Activated CD4-positive, CD25-positive, alpha-beta regulatory T cell treated with anti-CD3 and anti-CD28 coated beads, Interleukin-2, amount 50 U/mL, for 72 hours (primary cell): Measurements from ENCODE around the gene SLC40A1.

Experiments
- DNase-seq: peaks from one replicate; pipeline ENCODE4 v3.0.0; 2021

The SLC40A1 gene

DNA sequence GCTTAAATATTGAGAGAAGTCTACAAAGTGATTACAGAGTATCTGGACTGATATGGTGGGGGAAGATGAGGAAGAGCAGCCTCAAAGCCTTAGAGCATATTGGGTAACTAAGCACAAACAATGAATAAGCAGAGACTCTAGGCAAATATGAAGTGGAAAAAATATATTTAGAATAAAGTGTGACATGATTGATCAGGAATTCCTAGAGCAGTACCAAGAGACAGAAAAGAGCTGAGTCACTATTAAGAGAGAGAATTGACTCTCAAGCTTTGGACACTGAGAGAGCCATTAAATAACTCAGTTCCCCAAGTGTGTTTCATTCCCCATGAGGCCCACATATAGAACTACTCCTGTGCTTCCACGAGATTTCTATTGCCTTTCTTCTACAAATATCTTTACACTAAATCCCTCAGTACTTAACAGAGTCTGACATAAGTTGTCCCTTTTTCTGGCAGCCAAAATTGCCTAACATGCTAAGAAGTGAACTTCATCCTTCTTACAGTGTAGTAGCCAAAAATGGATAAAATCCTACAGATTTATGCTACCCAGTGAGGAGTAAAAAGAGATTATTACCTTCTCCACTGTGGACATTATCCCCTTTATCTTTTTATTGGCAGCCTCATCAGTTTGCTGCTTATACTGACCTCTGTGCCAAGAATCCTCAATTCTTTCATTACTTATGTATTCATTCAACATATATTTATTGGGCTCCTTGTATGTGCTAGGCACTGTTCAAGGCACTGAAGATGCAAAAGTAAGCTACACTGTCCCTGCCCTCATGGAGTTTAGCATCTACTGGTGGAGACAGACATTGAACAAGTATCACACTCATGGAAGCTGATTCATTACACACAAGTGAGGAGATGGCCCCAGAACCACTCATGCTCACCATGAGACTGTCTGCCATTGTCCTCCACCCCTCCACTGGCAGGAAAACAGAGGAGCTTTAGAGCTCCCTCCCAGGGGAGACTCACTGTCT is 45.4 kb downstream of the SLC40A1 start:
- no peak for DNase-seq

DNA sequence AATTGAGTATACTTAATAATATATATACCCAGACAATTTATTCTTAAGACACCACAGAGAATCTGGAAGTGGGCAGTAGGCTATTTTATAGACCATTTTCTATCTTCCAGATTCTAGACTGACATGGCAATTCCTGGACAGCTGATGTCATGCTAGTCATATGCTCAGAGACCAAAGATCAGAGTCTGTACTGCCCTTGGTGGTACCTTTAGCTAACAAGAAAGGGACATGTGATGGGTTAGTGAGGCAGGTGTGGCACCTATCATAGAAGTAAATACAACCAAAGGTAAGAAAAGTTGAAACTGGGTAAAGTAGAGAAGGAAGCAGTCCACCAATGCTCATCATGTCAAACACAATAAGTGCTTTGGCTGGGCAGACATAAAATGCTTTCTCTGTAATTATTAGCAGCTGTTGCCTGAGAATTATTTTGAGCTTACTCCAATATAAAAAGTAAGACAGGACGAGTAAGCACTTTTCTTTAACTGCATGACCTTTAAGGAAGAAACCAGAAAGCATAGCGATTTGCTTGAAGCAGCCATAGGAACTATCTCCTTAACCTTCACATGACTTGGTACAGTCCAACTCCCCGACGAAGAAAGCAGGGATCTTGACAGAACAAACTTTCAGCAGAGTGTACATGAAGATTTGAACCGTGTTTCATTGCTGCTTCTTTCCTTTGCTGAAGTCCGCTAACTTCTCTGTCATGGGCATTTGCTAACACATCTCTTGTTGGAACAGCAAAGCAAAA is 47.1 kb downstream of the SLC40A1 start:
- no peak for DNase-seq

DNA sequence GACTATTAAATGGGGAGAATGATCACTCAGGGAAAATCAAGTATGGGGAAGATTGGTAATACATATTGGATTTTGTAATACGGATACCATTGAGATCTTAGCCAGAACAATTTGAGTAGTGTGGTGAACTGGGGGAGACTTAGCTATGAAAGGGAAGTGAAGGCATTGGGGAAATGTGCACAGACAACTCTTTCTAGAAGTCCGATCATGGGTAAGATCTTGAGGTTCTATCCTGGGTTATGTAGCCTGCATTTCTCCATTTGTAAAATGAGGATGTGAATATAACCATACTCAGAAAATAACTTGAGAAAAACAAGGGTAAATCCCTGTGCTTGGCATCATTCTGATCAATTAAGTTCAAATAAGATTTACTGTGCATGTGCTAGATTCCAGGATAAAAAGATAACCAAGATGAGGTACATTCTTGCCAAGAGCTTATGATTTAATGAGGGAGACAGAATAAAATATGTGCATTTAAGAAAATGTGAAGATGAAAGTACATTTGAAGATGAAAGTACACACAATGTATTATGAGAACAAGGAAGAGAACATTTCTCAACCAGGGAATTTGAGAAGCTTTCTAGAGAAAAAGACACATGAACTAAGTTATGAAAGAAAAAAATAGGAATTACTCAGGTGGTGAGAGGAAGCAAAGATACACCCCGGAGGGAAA is 49.5 kb downstream of the SLC40A1 start:
- DNase-seq, result no peak

DNA sequence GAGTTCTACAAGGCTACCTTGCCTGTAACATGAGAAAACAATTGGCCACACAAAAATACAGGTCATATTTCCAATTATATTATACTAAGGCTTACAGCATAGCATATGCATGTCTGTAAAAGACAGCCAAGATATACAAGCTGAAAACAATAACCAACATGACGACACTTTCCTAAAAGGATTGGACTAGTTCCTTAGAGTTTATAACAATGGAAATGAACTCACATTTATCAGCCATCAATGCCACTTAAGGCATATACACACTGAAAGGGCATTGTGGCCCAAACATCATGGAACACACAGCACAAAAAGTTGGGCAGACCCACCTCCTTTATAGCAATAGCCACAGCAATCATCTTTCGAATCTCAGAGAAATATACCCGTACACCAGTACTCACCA is 52.0 kb downstream of the SLC40A1 start:
- no peak for DNase-seq

DNA sequence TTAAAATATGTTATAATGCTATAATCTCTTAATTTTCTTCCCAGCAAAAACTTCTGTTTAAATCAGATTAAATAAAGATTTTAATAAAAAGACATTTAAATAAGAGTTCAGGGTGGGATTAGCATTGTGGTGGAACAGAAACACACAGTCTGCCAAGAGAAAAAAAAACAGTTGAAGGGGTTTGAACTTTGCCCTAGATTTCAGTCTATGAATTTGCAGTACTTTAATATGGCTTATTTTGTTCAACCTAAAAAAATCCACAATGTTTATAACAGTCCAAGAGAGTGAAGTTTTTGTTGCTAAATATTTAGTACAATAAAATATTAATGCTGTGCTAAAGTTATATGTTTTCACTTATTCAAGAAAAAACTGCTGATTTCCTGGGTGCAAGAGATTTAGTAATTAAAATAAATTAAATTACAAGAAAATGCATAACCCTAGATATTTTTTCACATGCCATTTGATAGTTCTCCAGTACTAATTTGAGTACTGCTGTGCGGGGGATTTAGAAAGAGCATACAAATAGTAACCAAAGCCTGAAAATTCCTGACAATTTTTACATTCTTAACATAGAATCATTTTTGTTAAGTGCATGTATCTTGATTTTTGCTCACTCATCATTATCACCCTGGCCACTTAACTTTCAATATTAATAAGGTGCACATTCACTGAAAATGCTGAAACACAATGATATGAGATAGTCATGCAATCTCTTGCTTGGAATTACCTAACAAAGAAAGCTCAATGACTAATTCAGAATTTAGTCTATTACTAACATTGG is 52.6 kb downstream of the SLC40A1 start:
- DNase-seq, result no peak

DNA sequence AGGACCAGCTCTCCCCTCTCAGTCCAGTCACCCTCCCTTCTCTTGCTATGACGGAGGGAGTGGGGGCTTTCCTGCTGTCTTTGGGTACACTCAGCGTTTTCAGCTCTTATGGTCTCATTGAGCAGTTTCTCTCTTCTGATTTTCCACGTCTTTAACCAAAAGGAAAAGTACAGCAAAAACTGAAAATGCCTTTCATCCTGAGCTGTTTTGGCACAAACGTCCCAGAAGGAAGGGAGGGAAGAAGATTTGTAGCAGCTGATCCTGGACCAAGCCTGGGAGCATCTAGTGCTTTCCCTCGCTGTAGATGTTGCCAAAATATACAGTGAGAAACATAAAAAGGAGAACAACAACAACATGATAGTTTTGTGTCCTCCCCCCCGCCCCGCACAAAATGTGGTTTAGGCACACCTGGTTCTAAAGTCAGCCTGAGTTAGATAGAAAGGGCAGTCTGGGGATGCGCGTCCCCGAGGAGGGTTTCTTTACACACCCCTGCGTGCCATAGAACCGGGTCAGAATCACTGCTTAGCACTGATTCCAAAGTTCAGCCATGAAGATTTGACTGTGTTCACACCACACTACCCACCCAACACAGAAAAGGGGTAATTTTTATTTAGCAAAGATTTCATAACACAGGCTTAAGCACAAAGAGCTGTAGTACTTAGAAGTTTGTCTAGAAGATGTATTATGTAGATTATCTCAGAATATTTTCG is 53.4 kb downstream of the SLC40A1 start:
- DNase-seq, result no peak

DNA sequence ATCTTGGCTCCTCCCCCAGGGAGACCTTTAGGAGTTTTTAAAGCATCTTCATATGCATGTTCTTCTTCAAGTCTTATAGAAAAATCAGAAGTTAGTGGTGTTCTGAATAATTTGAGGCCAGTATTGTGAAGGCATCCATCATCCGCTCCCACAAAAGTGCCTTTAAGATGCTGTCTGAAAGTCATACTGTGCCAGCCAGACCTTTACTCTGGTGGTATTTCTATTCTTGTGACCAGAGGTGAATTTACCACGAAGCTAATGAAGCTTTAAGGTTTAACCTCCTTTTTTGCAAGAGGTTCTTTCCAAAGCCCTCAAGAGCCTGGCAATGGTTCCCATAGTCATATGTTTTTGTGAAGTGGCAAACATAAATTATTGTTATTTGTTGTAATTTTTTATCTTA is 54.3 kb downstream of the SLC40A1 start:
- DNase-seq, result no peak

DNA sequence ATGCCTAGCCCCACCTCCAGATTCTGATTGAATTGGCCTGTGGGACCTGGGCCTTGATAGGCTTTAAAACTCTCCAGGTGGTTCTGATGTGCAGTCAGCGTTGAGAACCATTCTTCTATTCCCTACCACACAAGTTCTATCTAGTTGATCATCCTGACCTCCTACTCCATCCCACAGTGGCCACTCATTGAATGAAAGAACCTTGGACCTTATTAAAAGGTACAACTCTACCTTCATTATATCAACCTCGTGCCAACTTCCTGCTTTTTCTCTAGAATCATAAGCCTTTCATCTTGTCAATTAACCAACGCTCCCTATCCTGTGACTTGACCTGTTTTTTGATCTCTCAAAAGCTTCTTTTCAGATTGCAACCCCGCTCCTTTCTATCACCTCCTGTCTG is 55.8 kb downstream of the SLC40A1 start:
- no peak for DNase-seq

DNA sequence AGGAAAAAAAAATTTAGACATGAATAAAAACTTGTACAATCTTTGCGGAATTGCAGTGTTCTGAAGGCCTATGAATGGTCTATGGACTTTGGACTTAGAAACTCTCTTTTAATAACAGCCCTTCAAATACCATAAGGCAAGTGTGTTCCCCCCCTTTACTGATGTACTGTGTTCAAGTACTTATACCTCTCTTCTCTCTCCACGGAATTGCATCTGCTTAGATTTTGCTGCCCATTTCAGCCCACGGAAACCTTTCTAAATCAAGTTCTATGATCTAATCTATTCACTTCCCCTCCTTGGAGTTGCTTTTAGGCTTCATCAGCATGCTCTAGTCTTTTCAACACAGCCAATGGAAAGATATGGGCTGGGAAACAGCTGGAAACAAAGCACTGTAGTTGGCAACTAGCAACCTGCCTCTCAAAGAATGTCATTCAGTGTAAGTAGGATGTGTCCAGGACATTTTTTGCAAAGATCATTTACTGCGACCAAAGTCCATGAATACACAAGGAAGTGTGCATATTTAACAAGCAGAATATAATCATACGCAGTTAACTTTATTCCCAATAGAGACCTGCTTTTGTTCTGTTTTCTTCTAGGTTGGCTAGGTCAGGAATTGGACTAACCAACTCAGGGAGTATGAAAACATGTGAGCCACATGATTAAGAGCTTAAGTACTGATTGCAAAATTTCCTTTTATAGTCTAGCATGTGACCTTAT is 58.0 kb downstream of the SLC40A1 start:
- DNase-seq, result no peak

DNA sequence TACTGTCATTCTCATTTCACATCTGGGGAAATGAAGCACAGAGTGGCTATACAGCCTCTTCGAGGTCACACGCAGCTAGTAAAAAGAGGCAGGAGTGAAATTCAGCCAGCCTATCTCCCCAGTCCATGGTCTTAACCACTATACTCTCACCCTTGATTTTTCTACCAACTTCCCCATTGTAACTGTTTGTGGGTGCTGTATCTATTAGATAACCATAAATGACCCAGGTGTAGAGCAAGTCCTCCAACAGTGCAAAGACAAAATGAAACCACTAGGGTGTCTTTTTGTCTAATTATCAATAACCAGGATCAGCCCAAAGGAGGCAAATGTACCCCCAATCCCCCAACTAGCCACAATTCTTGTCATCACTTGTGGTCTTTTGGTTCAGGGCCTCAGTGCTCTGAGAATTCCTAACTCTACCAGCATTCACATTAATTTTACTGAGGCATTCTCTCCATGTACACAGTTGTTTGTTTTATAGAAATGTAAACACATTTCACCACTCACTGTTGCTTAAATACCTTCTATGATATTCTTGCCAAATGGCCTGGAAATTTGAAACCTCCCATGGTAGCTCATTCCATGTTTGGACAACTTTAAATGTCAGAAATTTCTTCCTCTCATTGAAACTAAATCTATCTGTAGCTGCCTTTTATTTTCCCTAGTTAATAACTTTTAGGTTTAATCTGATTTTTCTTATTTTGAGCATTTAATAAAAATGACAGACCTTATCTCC is 58.7 kb downstream of the SLC40A1 start:
- no peak for DNase-seq

DNA sequence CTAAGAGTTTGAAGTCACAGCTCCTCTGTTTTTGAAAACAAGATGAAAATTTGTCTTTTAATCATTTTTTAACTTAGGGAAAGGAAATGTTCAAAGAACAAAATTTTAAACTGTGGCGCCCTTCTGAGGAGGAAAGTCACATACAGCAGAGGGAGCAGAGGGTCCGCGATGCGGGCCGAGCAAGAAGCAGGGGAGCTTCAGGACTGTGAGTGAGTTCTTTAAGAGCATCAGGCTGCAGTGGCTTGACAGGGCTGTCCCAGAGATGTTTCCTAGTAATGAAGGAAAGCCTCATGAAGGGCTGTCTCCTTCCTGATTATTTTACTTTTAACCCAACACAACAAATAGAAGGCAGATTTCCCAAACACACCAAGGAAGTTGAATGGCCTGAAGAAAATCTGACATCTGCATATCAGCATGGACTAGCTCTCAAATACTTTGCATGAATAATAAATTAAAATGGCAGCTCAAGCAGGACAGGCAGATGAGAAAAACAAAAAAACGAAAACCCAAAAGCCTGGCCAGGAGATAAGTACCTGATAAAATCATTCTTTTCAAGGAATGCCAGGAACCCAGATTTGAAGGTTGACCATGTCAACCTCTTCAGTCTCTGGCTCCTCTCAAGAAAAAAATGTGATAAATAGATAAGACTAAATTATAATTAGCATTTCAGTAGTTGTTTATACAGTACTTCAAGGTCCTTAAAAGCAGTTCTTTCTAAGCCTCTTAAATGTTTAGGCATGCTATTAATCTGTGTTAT is 60.8 kb downstream of the SLC40A1 start:
- no peak for DNase-seq

DNA sequence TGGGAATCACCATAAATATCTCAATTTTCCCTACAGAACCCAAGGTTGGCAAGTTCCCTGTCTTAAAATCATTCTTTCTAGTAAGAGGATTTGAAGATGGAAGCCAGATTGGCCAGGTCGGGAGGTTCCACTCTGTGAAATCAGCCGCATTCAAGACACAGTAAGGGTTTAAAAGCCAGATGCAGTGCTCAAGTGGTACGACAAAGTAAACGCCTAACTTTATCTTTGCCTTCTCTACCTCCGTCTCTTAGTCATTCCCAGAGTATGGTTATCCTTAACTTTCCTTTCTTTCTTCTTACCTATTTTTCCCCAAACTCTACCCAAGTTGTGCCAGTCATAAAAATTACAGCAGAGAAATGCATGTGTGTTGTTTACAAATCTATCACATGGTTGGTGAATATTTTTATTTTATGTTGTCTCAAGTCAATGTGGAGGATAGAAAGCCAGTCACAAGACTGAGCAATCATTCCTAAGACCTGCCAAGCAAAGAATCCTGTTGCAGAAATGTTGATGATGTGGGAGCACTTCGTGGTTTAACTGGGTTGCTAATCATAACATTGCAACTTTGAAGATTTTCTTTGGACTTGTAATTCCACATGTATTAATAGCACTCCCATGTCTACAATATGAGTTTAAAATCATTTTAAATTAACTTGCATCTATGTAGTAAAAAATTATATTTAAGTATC is 62.6 kb downstream of the SLC40A1 start:
- no peak for DNase-seq

DNA sequence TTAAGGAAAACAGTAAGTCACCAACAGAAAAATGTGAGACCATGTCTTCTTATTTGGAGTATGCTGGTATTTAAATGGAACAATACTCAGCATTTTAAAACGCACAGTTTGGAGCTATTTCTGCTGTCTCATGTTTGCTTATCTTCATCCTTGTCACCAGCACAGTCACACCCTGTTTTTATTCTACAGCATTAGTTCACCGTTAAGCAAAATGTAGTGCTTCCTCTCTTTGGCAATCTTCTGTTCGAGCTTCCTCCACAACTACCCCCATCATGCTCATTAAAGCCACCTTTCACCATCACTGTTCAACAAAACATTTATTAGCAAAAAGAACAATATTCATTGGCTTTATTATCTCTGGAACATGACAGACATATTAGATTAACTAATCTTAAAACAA is 64.0 kb downstream of the SLC40A1 start:
- no peak for DNase-seq

DNA sequence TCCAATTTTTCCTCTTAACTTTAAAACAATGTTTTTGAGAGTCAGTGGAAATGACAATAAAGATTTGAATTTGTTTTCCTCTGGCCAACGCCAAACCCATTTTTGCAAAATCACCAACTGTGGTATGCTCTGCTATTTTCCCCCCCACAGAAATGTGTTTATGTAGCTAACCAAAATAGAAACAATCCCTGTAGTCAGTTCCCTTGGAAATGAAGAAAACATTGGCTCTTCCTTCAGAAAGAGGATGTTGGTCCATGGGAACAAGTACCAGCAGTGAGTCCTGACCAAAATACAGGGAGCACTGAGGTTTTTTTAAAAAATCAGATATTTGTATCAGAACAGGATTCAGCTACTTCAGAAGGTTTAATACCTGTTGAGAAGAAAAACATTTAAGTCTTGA is 65.3 kb downstream of the SLC40A1 start:
- DNase-seq, result no peak

DNA sequence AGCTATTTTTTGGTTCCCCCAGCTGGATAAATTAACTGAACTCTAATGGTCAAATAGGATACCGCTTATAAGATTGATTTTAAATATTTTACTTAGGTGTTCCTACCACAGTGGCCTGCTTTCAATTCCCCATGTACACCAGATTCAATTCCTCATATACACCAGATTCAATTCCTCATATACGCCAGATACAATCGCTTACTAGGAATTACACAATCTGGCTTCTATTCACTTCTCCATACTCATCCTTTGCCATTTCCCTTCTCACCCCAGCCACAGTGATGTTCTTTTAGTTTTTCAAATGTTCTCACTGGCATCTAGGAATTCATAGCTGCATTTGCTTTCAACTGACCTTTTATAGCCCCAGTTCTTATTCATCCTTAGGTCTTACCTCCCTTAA is 66.5 kb downstream of the SLC40A1 start:
- no peak for DNase-seq

DNA sequence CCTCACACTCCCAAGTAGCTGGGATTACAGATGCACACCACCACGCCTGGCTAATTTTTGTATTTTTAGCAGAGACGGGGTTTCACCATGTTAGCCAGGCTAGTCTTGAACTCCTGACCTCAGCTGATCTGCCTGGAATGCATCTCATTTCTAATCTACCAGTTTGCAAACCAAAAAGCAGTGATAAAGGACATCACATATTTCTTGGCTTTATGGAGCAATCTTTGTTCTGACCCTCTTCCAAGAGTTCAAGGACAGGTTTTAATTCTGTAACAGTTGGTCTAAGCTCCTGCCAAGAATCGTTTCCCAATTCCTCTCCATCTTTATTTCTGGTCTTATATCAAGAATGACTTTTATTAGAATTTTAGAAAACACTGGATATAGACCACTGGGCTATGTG is 67.7 kb downstream of the SLC40A1 start:
- DNase-seq, result no peak

DNA sequence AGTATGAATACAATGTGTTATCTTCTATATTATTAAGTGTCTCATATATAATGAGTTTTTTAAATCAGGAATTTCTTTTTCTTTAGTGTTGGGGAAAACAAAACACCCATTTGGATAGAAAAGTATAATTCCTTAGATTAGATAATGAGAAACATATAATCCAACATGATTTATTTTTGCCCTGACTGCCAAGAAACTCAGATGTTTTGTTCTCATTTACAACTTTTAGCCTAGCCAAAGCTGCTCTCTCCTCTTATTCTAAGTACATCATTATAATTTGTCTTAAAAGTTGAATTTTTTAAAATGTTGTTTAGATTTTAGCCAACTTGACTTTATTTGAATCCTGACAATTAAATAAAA is 68.6 kb downstream of the SLC40A1 start:
- no peak for DNase-seq

DNA sequence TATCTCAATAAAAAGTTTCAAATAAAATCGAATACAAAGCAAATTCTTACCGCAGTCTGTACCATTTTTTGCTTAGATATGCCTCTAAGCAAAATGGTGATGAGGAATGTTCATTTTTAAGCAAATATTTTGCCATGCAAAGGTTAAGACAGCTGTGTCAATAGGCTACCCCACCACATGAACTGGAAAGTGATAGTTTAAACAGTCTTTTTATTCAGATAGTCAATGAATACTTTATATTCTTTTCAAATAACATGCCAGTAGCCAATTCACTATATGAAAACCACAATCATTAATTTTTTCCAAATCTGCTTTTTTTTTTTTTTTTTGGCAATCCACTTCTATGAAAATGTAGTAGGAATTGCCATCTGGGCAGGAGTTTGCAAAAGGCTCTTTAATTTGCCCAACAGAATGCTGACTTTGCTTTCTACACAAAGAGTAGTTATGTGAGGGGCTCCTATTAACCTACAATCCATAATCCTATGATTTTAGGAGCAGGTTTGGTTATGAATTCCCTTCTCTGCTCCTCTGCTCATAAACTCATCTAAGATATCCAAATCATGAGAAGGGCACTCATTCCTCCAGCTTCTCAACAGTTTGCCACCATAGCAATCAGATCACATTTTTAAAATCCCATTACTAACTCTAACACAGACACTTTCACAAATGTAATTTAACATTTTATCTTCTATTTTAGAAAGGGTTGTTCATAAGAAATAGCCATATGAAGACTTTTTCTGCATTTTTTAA is 69.2 kb downstream of the SLC40A1 start:
- DNase-seq, result no peak
